Upper lobe of right lung (tissue), 1 donor: Measurements from ENCODE around the gene PTPRH. TPM values are rescaled to one million over a fixed set of nuclear protein-coding genes. Genes with fewer than 3 reads are reported as not detected.
A peak's percentile ranks its signal among the peaks of the same experiment; 100 is the strongest.

Experiments used
- ATAC-seq: fragments of 200-7000 bp; cut with Tn5 transposase; one replicate; pipeline ENCODE4 v1.9.1; 2020; ENCODE audit warnings: mild to moderate bottlenecking, moderate library complexity
- DNase-seq: peaks from one replicate; pipeline ENCODE4 v3.0.0-alpha.2; 2020
- H3K27ac ChIP-seq: fragments of 200-600 bp; one replicate; pipeline ENCODE4 v1.8.0; 2022
- H3K27me3 ChIP-seq: fragments of 200-600 bp; one replicate; pipeline ENCODE4 v1.8.0; 2022; ENCODE audit warnings: mild to moderate bottlenecking
- H3K36me3 ChIP-seq: fragments of 200-600 bp; one replicate; pipeline ENCODE4 v1.8.0; 2022
- H3K4me1 ChIP-seq: fragments of 200-600 bp; one replicate; pipeline ENCODE4 v1.8.0; 2022
- H3K4me3 ChIP-seq: fragments of 200-600 bp; one replicate; pipeline ENCODE4 v1.8.0; 2022; ENCODE audit warnings: mild to moderate bottlenecking
- H3K9me3 ChIP-seq: fragments of 200-600 bp; one replicate; pipeline ENCODE4 v1.8.0; 2022
- CTCF ChIP-seq: fragments of 200-600 bp; IDR thresholded peaks from one replicate; pipeline ENCODE4 v1.8.0; 2022; ENCODE audit warnings: antibody characterized with exemption
- intact Hi-C: fragments of 100-400 bp; cut with DNase I; formaldehyde crosslinking; loops from one replicate; pipeline ENCODE4 v1.11.0; 2022
- total RNA-seq: library from RNA; stranded (reverse); fragmentation: NEBNext Ultra II Directional; extraction: Animal tissue kit (Norgen Biotek cat#: 25700); gene quantifications from one replicate; pipeline ENCODE4 v1.2.1, GENCODE V29; 2021
- donor health status: DM: no; HTN: yes; CAD: no; lungs with severe emphysema.

PTPRH gene
- total RNA-seq, 1 donor from 2014 or later = not detected

- Histone ChIP-seq H3K4me1 (no peaks in the 10 kb centered on the region), H3K4me3 (no peak overlapping the region), H3K27me3 (no peaks in the 10 kb centered on the region), H3K9me3 (no peaks in the 10 kb centered on the region), H3K36me3 (peaks cover 96% of the 10 kb centered on the region), H3K27ac (no peak overlapping the region)
- intact Hi-C loops = no loop called here
- TF ChIP-seq CTCF = no peak
- DNase-seq (peak; percentile 58), ATAC-seq (no peak)
Measured at GRCh38 chr19:55241143-55241934, 32.0 kb upstream of the PTPRH start.

- ATAC-seq (no peak), DNase-seq (no peak)
- Histone ChIP-seq H3K27ac (no peak overlapping the region), H3K27me3 (no peaks in the 10 kb centered on the region), H3K9me3 (no peaks in the 10 kb centered on the region), H3K36me3 (peaks cover 96% of the 10 kb centered on the region), H3K4me1 (no peaks in the 10 kb centered on the region), H3K4me3 (no peak overlapping the region)
- no peak for TF ChIP-seq CTCF
- intact Hi-C loops = no loop called here
Measured at GRCh38 chr19:55240713-55241020, 31.4 kb upstream of the PTPRH start.

GRCh38 chr19:55239004-55239403 is 29.7 kb upstream of the PTPRH start:
- DNase-seq (no peak), ATAC-seq (no peak)
- peaks cover 93% of the 10 kb centered on the region for H3K36me3 ChIP-seq
- no peak overlapping the region for H3K27ac ChIP-seq
- no peak for TF ChIP-seq CTCF
- no peak overlapping the region for H3K4me3 ChIP-seq
- H3K27me3 ChIP-seq = no peaks in the 10 kb centered on the region
- intact Hi-C loops = no loop called here
- H3K9me3 ChIP-seq = no peaks in the 10 kb centered on the region
- no peaks in the 10 kb centered on the region for H3K4me1 ChIP-seq

- H3K9me3 ChIP-seq = no peaks in the 10 kb centered on the region
- no peaks in the 10 kb centered on the region for H3K27me3 ChIP-seq
- H3K4me1 ChIP-seq = no peaks in the 10 kb centered on the region
- no peak for TF ChIP-seq CTCF
- H3K4me3 ChIP-seq = no peak overlapping the region
- no peak for ATAC-seq
- H3K27ac ChIP-seq = no peak overlapping the region
- peaks cover 93% of the 10 kb centered on the region for H3K36me3 ChIP-seq
- intact Hi-C loops = no loop called here
- DNase-seq = no peak
Measured at GRCh38 chr19:55238030-55238429, 28.7 kb upstream of the PTPRH start.

- peaks cover 87% of the 10 kb centered on the region for H3K36me3 ChIP-seq
- H3K4me1 ChIP-seq = no peaks in the 10 kb centered on the region
- ATAC-seq = no peak
- no peak for TF ChIP-seq CTCF
- no peak overlapping the region for H3K4me3 ChIP-seq
- intact Hi-C loops = no loop called here
- no peaks in the 10 kb centered on the region for H3K27me3 ChIP-seq
- no peak overlapping the region for H3K27ac ChIP-seq
- DNase-seq = no peak
- H3K9me3 ChIP-seq = no peaks in the 10 kb centered on the region
Measured at GRCh38 chr19:55232986-55233385, 23.7 kb upstream of the PTPRH start.

- H3K36me3 ChIP-seq = peaks cover 87% of the 10 kb centered on the region
- intact Hi-C loops = no loop called here
- DNase-seq = no peak
Measured at GRCh38 chr19:55232286-55232602, 22.9 kb upstream of the PTPRH start.

More at GRCh38 chr19:55232286-55232602, 22.9 kb upstream of the PTPRH start:
- TF ChIP-seq CTCF = no peak
- Histone ChIP-seq H3K27me3 (no peaks in the 10 kb centered on the region), H3K9me3 (no peaks in the 10 kb centered on the region), H3K4me3 (no peak overlapping the region), H3K4me1 (no peaks in the 10 kb centered on the region), H3K27ac (no peak overlapping the region)
- no peak for ATAC-seq
